WTC11 (cell line): Measurements from ENCODE around the gene PLXNB2.

Experiments
- ATF3 ChIP-seq: sonication (generic); formaldehyde crosslinking; conservative IDR thresholded peaks from 2 replicates; pipeline ENCODE4 v1.8.1; 2022; ENCODE audit warnings: mild to moderate bottlenecking, missing genetic modification reagents
- CREB1 ChIP-seq: sonication (generic); formaldehyde crosslinking; IDR thresholded peaks from 2 replicates; pipeline ENCODE4 v1.8.0; 2023; ENCODE audit warnings: mild to moderate bottlenecking, missing genetic modification reagents
- ELF4 ChIP-seq: sonication (generic); formaldehyde crosslinking; IDR thresholded peaks from 2 replicates; pipeline ENCODE4 v1.8.1; 2022; ENCODE audit warnings: low read depth, mild to moderate bottlenecking, moderate library complexity, missing genetic modification reagents
- GABPB1 ChIP-seq: sonication (generic); formaldehyde crosslinking; IDR thresholded peaks from 2 replicates; pipeline ENCODE4 v1.8.1; 2023; ENCODE audit warnings: mild to moderate bottlenecking, missing genetic modification reagents
- IRF1 ChIP-seq: sonication (generic); formaldehyde crosslinking; IDR thresholded peaks from 2 replicates; pipeline ENCODE4 v1.8.0; 2023; ENCODE audit warnings: missing genetic modification reagents
- MAX ChIP-seq: sonication (generic); formaldehyde crosslinking; IDR thresholded peaks from 2 replicates; pipeline ENCODE4 v1.8.0; 2022; ENCODE audit warnings: mild to moderate bottlenecking, missing genetic modification reagents
- NFATC4 ChIP-seq: fragments of 250-450 bp; sonication (Bioruptor Pico); IDR thresholded peaks from 2 replicates; pipeline ENCODE4 v1.9.0; 2021; ENCODE audit warnings: mild to moderate bottlenecking
- ZNF121 ChIP-seq: sonication (generic); formaldehyde crosslinking; IDR thresholded peaks from 2 replicates; pipeline ENCODE4 v1.8.0; 2023; ENCODE audit warnings: missing genetic modification reagents
- TF ChIP-seq, protein P1 (sequence below): fragments of 200-600 bp; IDR thresholded peaks from 2 replicates; pipeline ENCODE4 v1.8.0; 2022; ENCODE audit warnings: antibody characterized with exemption
- TF ChIP-seq, protein P2 (sequence below): sonication (generic); formaldehyde crosslinking; IDR thresholded peaks from 2 replicates; pipeline ENCODE4 v1.8.1; 2022; ENCODE audit warnings: low read depth, mild to moderate bottlenecking, moderate library complexity, missing genetic modification reagents, borderline replicate concordance

DNA sequence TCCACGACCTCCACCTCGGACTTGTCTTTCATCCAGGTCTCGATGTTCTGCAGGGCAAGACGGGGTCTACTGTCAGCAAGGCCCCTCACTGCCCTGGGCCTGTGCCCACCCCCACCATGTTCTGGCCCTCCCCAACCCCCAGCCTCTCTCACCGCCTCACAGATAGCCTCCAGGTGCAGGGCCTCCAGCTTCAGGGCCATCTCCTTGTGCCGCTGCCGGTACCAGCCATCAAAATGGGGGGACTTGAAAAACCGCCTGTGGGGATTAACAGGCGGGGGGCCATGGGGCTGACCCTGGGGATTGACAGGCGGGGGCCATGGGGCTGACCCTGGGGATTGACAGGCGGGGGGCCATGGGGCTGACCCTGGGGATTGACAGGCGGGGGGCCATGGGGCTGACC lies 4.9 kb upstream of the PLXNB2 start:
- TF ChIP-seq, protein P1, sequence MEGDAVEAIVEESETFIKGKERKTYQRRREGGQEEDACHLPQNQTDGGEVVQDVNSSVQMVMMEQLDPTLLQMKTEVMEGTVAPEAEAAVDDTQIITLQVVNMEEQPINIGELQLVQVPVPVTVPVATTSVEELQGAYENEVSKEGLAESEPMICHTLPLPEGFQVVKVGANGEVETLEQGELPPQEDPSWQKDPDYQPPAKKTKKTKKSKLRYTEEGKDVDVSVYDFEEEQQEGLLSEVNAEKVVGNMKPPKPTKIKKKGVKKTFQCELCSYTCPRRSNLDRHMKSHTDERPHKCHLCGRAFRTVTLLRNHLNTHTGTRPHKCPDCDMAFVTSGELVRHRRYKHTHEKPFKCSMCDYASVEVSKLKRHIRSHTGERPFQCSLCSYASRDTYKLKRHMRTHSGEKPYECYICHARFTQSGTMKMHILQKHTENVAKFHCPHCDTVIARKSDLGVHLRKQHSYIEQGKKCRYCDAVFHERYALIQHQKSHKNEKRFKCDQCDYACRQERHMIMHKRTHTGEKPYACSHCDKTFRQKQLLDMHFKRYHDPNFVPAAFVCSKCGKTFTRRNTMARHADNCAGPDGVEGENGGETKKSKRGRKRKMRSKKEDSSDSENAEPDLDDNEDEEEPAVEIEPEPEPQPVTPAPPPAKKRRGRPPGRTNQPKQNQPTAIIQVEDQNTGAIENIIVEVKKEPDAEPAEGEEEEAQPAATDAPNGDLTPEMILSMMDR, result no peak
- no peak for TF ChIP-seq ELF4 (CRISPR knock-in tag)
- TF ChIP-seq GABPB1 (CRISPR knock-in tag), result no peak
- no peak for TF ChIP-seq CREB1 (CRISPR knock-in tag)
- TF ChIP-seq ZNF121 (CRISPR knock-in tag), result no peak
- TF ChIP-seq, protein P2, sequence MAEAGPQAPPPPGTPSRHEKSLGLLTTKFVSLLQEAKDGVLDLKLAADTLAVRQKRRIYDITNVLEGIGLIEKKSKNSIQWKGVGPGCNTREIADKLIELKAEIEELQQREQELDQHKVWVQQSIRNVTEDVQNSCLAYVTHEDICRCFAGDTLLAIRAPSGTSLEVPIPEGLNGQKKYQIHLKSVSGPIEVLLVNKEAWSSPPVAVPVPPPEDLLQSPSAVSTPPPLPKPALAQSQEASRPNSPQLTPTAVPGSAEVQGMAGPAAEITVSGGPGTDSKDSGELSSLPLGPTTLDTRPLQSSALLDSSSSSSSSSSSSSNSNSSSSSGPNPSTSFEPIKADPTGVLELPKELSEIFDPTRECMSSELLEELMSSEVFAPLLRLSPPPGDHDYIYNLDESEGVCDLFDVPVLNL (CRISPR knock-in tag), result no peak
- no peak for TF ChIP-seq ATF3 (CRISPR knock-in tag)
- no peak for TF ChIP-seq MAX (CRISPR knock-in tag)
- TF ChIP-seq IRF1 (CRISPR knock-in tag), result no peak
- TF ChIP-seq NFATC4, result no peak
